DOHH2 (cell line): ENCODE results near the gene AK8.

ENCODE experiments used
- CTCF ChIP-seq: fragments of 200-600 bp; sonication (generic); IDR thresholded peaks from one replicate; pipeline ENCODE4 v1.5.1; 2014; ENCODE audit warnings: antibody characterized with exemption, mild to moderate bottlenecking, low read depth, low read length; ENCODE audit not compliant: poor library complexity, severe bottlenecking
- EZH2phosphoT487 ChIP-seq: fragments of 200-600 bp; sonication (generic); IDR thresholded peaks from 2 replicates; pipeline ENCODE4 v1.6.1; 2017; ENCODE audit warnings: borderline replicate concordance, mild to moderate bottlenecking, antibody characterized with exemption, low read length, moderate library complexity, mixed read lengths

GRCh38 chr9:132905726-132906125 is 27.6 kb upstream of the AK8 start:
- TF ChIP-seq CTCF (no peak), EZH2phosphoT487 (no peak)
